ENCODE measurements around the gene ZDHHC1.
"Not testable (repeated sequence)": the region's sequence is repeated elsewhere in the genome, so short reads cannot be mapped to it uniquely, and the experiment has no call there.

ZDHHC1 gene

DNA sequence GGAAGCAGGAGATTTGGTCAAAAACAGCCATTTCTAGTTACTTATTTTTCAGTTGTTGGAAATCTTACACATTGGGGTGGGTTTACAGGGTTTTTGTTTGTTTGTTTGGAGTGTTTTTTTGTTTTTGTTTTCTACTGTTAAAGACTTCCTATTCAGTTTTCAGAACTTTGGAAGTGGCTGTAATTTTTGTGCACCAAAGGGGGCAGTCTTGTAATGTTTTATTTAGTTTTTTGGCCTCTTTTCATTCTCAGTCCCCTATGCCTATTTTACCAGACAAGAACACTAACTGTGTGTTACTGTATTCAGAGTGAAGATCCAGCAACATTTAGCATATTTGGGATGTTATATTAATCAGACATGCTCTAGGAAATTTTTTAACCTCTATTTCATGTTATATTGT is 43.6 kb downstream of the ZDHHC1 start:
- Histone ChIP-seq H3K9me3 (ENCODE audit: insufficient read depth, low read length) (peaks cover 8% of the 10 kb centered on the region), H4K20me1 (ENCODE audit: insufficient read depth, low read length) (no peaks in the 10 kb centered on the region), H3K27ac (ENCODE audit: low read length) (no peak overlapping the region), H2AFZ (ENCODE audit: low read depth, low read length) (no peak overlapping the region), H3K4me3 (ENCODE audit: low read length) (no peak overlapping the region), H3K4me1 (ENCODE audit: low read length) (no peaks in the 10 kb centered on the region), H3K4me2 (ENCODE audit: low read length) (no peak overlapping the region), H3K36me3 (replicated peaks; ENCODE audit: low read depth, low read length) (no peaks in the 10 kb centered on the region), H3K79me2 (ENCODE audit: low read length) (no peaks in the 10 kb centered on the region), H3K9ac (ENCODE audit: low read length) (no peak overlapping the region), H3K27me3 (ENCODE audit: low read depth, low read length) (no peaks in the 10 kb centered on the region)
- TF ChIP-seq, protein P1, sequence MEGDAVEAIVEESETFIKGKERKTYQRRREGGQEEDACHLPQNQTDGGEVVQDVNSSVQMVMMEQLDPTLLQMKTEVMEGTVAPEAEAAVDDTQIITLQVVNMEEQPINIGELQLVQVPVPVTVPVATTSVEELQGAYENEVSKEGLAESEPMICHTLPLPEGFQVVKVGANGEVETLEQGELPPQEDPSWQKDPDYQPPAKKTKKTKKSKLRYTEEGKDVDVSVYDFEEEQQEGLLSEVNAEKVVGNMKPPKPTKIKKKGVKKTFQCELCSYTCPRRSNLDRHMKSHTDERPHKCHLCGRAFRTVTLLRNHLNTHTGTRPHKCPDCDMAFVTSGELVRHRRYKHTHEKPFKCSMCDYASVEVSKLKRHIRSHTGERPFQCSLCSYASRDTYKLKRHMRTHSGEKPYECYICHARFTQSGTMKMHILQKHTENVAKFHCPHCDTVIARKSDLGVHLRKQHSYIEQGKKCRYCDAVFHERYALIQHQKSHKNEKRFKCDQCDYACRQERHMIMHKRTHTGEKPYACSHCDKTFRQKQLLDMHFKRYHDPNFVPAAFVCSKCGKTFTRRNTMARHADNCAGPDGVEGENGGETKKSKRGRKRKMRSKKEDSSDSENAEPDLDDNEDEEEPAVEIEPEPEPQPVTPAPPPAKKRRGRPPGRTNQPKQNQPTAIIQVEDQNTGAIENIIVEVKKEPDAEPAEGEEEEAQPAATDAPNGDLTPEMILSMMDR (IDR thresholded peaks at IDR 0.05; ENCODE audit: low read depth, low read length): peak; percentile 58
- TF ChIP-seq EZH2phosphoT487 (IDR thresholded peaks at IDR 0.05; ENCODE audit: low read depth): no peak

DNA sequence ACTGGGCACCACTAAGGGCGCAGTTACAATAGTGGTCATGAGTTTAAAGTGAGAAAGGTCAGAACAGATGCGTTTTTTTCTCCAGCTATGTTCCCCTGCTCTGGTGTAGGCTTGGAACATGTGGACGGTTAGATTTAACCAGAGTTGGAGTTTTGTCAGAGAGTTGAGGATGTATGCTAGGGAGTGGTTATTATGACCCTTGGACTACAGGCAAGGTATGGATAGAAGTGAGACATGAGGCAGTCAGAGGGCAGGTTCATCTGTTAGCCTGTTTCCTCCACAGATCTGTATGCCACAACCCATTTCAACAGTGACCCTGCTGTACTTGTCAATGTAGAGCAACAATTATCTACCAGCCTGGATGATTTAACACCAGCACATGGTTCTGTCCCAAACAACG is 45.6 kb downstream of the ZDHHC1 start:
- Histone ChIP-seq H3K27me3 (ENCODE audit: low read depth, low read length) (no peaks in the 10 kb centered on the region), H3K4me1 (ENCODE audit: low read length) (peaks cover 8% of the 10 kb centered on the region; the same call in 1 of the 2 replicates), H3K27ac (ENCODE audit: low read length) (no peak overlapping the region)

DNA sequence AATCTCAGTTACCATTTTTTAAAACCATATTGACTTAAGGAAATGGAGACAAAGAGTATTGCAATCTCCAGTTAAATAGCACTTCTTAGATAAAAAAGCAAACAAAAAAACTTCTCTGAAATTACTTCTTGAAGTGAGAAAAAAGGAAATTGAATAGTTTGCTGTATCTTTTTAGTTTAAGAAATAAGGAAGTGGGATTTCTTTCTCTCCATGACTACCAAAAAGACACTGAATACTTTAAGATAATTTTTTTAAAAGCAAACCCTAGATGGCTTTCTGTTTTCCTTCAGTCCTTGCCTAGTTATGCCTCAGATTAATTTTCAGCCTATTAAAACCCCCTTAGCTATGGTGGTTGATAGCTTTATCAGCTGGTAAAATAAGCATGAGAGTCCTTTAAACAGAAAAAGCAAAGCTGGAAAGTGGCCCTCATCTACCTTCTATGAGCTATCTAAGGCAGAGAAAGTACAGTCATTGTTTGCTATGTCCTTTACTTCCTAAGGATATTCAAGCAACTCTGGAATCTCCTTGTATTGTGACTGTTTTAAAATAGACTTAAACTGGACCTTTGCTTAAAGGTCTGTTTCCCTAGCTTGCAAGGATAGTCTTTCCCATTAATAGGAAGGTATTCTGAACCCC is 51.6 kb downstream of the ZDHHC1 start:
- H3K79me2 ChIP-seq (ENCODE audit: low read length): no peaks in the 10 kb centered on the region
- no peaks in the 10 kb centered on the region for H3K27me3 ChIP-seq (ENCODE audit: low read depth, low read length)
- H3K27ac ChIP-seq (ENCODE audit: low read length): peak overlapping the region; percentile 72
- TF ChIP-seq, protein P1 (IDR thresholded peaks at IDR 0.05; ENCODE audit: low read depth, low read length): no peak
- no peak for TF ChIP-seq EZH2phosphoT487 (IDR thresholded peaks at IDR 0.05; ENCODE audit: low read depth)
- H3K9ac ChIP-seq (ENCODE audit: low read length): peak overlapping the region; percentile 31
- H3K4me1 ChIP-seq (ENCODE audit: low read length): peaks cover 32% of the 10 kb centered on the region
- peak overlapping the region; percentile 42 for H3K4me3 ChIP-seq (ENCODE audit: low read length)
- peak overlapping the region; percentile 84 for H2AFZ ChIP-seq (ENCODE audit: low read depth, low read length)
- peaks cover 6% of the 10 kb centered on the region; the same call in 1 of the 2 replicates for H3K9me3 ChIP-seq (ENCODE audit: insufficient read depth, low read length)
- no peaks in the 10 kb centered on the region for H4K20me1 ChIP-seq (ENCODE audit: insufficient read depth, low read length)
- peak overlapping the region; percentile 67 for H3K4me2 ChIP-seq (ENCODE audit: low read length)
- no peaks in the 10 kb centered on the region for H3K36me3 ChIP-seq (replicated peaks; ENCODE audit: low read depth, low read length)

More for the DNA sequence above, 45.6 kb downstream of the ZDHHC1 start:
- Histone ChIP-seq H3K9me3 (ENCODE audit: insufficient read depth, low read length) (peaks cover 8% of the 10 kb centered on the region), H4K20me1 (ENCODE audit: insufficient read depth, low read length) (no peaks in the 10 kb centered on the region), H3K4me2 (ENCODE audit: low read length) (no peak overlapping the region), H3K36me3 (replicated peaks; ENCODE audit: low read depth, low read length) (no peaks in the 10 kb centered on the region), H3K9ac (ENCODE audit: low read length) (no peak overlapping the region), H2AFZ (ENCODE audit: low read depth, low read length) (no peak overlapping the region), H3K79me2 (ENCODE audit: low read length) (no peaks in the 10 kb centered on the region), H3K4me3 (ENCODE audit: low read length) (no peak overlapping the region)
- TF ChIP-seq, protein P1 (IDR thresholded peaks at IDR 0.05; ENCODE audit: low read depth, low read length): no peak
- no peak for TF ChIP-seq EZH2phosphoT487 (IDR thresholded peaks at IDR 0.05; ENCODE audit: low read depth)

DNA sequence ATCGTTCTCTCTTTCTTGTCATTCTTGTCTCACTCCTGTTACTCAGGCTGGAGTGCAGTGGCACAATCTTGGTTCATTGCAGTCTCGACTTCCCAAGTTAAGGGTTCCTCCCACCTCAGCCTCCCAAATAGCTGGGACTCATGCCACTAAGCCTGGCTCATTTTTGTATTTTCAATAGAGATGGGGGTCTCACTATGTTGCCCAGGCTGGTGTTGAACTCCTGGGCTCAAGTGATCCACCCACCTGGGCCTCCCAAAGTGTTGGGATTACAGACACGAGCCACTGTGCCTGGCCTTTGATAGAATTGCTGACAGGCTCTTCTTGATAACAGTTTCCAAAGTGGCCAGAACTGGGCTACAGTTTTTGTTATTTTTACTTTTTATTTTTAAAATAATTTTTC is 55.2 kb downstream of the ZDHHC1 start:
- no peak for TF ChIP-seq EZH2phosphoT487 (IDR thresholded peaks at IDR 0.05; ENCODE audit: low read depth)
- TF ChIP-seq, protein P1 (IDR thresholded peaks at IDR 0.05; ENCODE audit: low read depth, low read length): no peak

DNA sequence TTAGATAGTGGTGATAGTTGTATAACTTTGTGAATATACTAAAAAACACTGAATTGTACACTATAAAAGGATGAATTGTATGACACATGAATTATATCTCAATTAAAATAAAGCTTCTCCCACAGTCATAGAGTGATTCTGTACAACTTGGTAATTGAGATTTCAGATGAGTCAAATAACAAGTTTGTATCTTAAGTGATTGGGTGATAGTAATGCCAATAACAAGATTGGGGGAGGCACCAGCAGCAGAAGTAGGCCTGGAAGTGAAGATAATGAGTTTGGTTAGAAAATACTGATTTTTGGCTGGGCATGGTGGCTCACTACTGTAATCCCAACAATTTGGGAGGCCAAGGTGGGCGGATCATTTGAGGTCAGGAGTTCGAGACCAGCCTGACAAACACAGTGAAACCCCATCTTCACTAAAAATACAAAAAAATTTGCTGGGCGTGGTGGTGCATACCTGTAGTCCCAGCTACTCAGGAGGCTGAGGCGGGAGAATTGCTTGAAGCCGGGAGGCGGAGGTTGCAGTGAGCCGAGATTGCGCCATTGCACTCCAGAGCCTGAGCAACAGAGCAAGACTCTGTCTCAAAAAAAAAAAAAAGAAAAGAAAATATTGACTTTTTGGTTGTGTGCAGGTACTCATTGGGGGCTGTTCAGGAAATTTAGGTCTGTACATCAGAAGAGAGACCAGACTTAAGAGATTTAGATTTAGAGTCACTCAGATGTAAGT is 56.6 kb downstream of the ZDHHC1 start:
- H3K27ac ChIP-seq (ENCODE audit: low read length); H3K36me3 ChIP-seq (replicated peaks; ENCODE audit: low read depth, low read length); H3K4me2 ChIP-seq (ENCODE audit: low read length); H4K20me1 ChIP-seq (ENCODE audit: insufficient read depth, low read length); H3K9me3 ChIP-seq (ENCODE audit: insufficient read depth, low read length); H3K27me3 ChIP-seq (ENCODE audit: low read depth, low read length); H3K79me2 ChIP-seq (ENCODE audit: low read length); H3K9ac ChIP-seq (ENCODE audit: low read length); H2AFZ ChIP-seq (ENCODE audit: low read depth, low read length); H3K4me3 ChIP-seq (ENCODE audit: low read length): not testable (repeated sequence)
- peaks cover 15% of the 10 kb centered on the region for H3K4me1 ChIP-seq (ENCODE audit: low read length)

More for the DNA sequence above, 55.2 kb downstream of the ZDHHC1 start:
- H3K9ac ChIP-seq (ENCODE audit: low read length): no peak overlapping the region
- H2AFZ ChIP-seq (ENCODE audit: low read depth, low read length): no peak overlapping the region
- no peaks in the 10 kb centered on the region for H3K27me3 ChIP-seq (ENCODE audit: low read depth, low read length)
- no peaks in the 10 kb centered on the region for H3K36me3 ChIP-seq (replicated peaks; ENCODE audit: low read depth, low read length)
- no peak overlapping the region for H3K4me2 ChIP-seq (ENCODE audit: low read length)
- H3K4me3 ChIP-seq (ENCODE audit: low read length): no peak overlapping the region
- no peaks in the 10 kb centered on the region for H3K79me2 ChIP-seq (ENCODE audit: low read length)
- no peaks in the 10 kb centered on the region for H3K9me3 ChIP-seq (ENCODE audit: insufficient read depth, low read length)
- H3K4me1 ChIP-seq (ENCODE audit: low read length): peaks cover 26% of the 10 kb centered on the region
- no peaks in the 10 kb centered on the region for H4K20me1 ChIP-seq (ENCODE audit: insufficient read depth, low read length)
- H3K27ac ChIP-seq (ENCODE audit: low read length): no peak overlapping the region

Data from OCI-LY3 (cell line).